AG09319 (cell line): ENCODE results near the gene DCUN1D3.

Experiments
- DNase-seq: peaks from one replicate; pipeline ENCODE4 v3.0.0-alpha.2; 2010; ENCODE audit warnings: low read depth; ENCODE audit errors: extremely low read depth
- CTCF ChIP-seq: IDR thresholded peaks from 2 replicates; pipeline ENCODE4 v1.5.1; 2011; ENCODE audit warnings: low read depth, mild to moderate bottlenecking, inconsistent platforms, low read length, moderate library complexity

The DCUN1D3 gene

DNA sequence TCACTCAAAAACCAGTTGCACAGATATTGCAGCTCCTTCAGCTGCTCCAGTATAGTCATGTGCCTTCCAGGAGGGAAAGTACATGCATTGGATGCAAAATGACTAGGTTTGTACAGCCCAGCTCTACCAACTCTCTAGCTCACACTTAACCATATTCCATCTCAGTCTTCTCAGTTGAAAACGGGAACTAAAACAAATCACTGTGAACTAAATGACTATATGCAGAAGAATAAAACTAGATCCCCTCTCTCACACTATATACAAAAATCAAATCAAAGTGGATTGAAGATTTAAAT is 24.9 kb downstream of the DCUN1D3 start:
- TF ChIP-seq CTCF = no peak
- no peak for DNase-seq

GRCh38 chr16:20874088-20874581 is 26.0 kb downstream of the DCUN1D3 start:
- TF ChIP-seq CTCF = no peak
- DNase-seq = no peak

DNA sequence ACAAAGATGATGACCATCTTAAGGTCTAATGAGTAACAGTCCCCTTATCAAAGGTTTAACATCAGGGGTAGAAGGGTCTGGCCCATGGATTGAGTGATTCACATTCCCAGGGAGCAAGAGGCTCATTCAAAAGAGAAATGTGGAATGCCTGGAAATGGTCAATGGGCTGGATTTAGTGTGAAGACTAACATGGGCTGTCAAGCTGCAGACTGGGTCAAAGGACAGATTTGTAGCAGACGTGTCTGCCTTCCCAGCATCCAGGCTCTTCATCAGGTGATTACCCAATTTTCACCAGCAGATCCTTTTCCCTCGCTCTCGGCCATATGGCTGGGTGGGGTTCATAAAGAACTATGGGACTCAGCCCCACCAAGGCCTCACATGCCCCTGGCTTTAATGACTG is 26.8 kb downstream of the DCUN1D3 start:
- no peak for TF ChIP-seq CTCF
- no peak for DNase-seq

DNA sequence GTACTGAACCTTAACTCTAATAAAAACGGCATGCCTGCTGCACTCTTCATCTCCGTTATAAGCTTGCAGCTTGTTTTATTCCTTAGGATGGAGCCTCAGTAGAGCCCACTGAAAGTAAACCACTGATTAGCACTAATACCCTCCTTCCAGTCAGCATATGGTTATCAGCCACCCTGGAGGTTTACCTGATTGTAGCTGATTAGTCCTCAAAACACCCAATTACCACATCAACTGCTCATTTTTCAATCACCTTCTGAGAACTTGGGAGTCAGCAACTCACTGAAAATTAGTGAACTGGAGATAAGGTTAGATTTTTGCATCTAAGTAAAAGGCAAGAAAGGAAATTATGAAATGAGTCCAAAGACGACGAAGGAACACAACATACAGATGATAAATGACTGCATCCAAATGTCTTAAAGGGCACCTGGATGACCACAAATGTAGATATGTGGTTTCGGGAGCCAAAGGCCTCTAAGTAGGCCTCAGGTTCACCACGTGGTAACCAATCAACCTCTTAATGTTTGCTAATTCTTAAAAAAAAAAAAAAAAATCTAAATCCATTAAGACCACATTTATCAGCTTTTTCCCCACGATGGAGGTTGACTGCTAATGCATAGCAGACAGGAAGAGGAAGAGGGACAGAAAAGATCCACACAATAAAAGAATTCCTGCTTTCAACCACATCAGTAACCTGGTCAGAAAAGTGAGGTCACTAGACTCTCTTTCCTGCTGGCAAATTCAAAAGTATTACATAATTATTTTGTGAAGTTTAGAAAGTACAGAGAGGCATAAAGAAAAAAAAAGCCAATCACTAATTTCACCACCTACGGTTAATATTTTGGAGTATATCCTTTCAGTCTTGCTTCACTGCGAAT is 28.0 kb downstream of the DCUN1D3 start:
- DNase-seq = no peak
- no peak for TF ChIP-seq CTCF

GRCh38 chr16:20871258-20871657 is 28.9 kb downstream of the DCUN1D3 start:
- TF ChIP-seq CTCF = no peak
- no peak for DNase-seq

GRCh38 chr16:20870122-20870820 is 29.9 kb downstream of the DCUN1D3 start:
- TF ChIP-seq CTCF = no peak
- no peak for DNase-seq

- no peak for TF ChIP-seq CTCF
- DNase-seq = peak; percentile 45
Observed at GRCh38 chr16:20868890-20869289, 31.3 kb downstream of the DCUN1D3 start.
